Sigmoid colon (tissue), 7 donors: ENCODE data around the gene KCNH1. TPM values are rescaled to one million over a fixed set of nuclear protein-coding genes. Genes with fewer than 3 reads are reported as not detected.

ENCODE experiments used
- DNase-seq: peaks from one replicate; pipeline ENCODE4 v3.0.0-alpha.2; 2019
- H3K27ac ChIP-seq, 4 donors: fragments of 200-600 bp; sonication (generic); one replicate each; pipeline ENCODE4 v1.5.1; 2016 to 2019; ENCODE audit warnings: mild to moderate bottlenecking in 1 of 4
- H3K27me3 ChIP-seq, 3 donors: fragments of 200-600 bp; sonication (generic); one replicate each; pipeline ENCODE4 v1.5.1; 2019; ENCODE audit warnings: mild to moderate bottlenecking in 1 of 3
- H3K36me3 ChIP-seq, 4 donors: fragments of 200-600 bp; sonication (generic); one replicate each; pipeline ENCODE4 v1.5.1; 2016 to 2019
- H3K4me1 ChIP-seq, 4 donors: fragments of 200-600 bp; sonication (generic); one replicate each; pipeline ENCODE4 v1.5.1; 2017 to 2019
- H3K4me3 ChIP-seq, 4 donors: fragments of 200-600 bp; sonication (generic); one replicate each; pipeline ENCODE4 v1.5.1; 2017 to 2019; ENCODE audit warnings: mild to moderate bottlenecking in 2 of 4, moderate library complexity in 1 of 4
- H3K9me3 ChIP-seq, 4 donors: fragments of 200-600 bp in 3 of 4; sonication (generic) in 3 of 4; one replicate each; pipeline versions ENCODE4 v1.5.1 to v1.6.1; 2013 to 2019
- EP300 ChIP-seq, 4 donors: sonication (generic); formaldehyde crosslinking; IDR thresholded peaks; one replicate each; pipeline ENCODE4 v1.6.1; 2017; ENCODE audit warnings: antibody characterized with exemption in 4 of 4
- POLR2A ChIP-seq, 2 donors: fragments of 450-650 bp; IDR thresholded peaks; one replicate each; pipeline ENCODE4 v1.6.1; 2016; ENCODE audit warnings: antibody characterized with exemption in 2 of 2, mild to moderate bottlenecking in 2 of 2, moderate library complexity in 2 of 2
- POLR2AphosphoS5 ChIP-seq, 4 donors: sonication (generic); formaldehyde crosslinking; IDR thresholded peaks; one replicate each; pipeline ENCODE4 v1.6.1; 2017; ENCODE audit warnings: antibody characterized with exemption in 4 of 4
- WGBS, 2 donors: extraction: QIAGEN DNeasy Blood & Tissue Kit; methylation state at CpG; one replicate each; pipeline ENCODE4 v1.1.7; 2013; 5-methylcytosine and 5-hydroxymethylcytosine counted together
- intact Hi-C: fragments of 100-400 bp; cut with DNase I; formaldehyde crosslinking; loops from one replicate; pipeline ENCODE4 v1.15.1; 2023
- polyA plus RNA-seq, 3 donors: library from polyadenylated mRNA; stranded (reverse); fragments of 200-250 nt; gene quantifications; one replicate each; pipeline ENCODE4 v1.2.3, GENCODE V29; 2013
- total RNA-seq, 4 donors: library from RNA; depleted of rRNA; stranded (reverse); fragments of >200 nt; gene quantifications; one replicate each; pipeline ENCODE4 v1.1.0, GENCODE V29; 2016
- TF ChIP-seq, protein P1 (sequence below), 4 experiments: fragments of 450-650 bp in 3 of 4; fragments of 200-600 bp in 1 of 4; IDR thresholded peaks; one replicate each; pipeline ENCODE4 v1.5.1; 2016 to 2019; ENCODE audit warnings: antibody characterized with exemption in 4 of 4, mild to moderate bottlenecking in 3 of 4, moderate library complexity in 2 of 4
- donor health status: healthy with polysubstance abuse.
- donor health status: Bipolar disorder and iron deficiency.
- donor health status: healthy.

The KCNH1 gene
- total and polyA plus RNA-seq, 7 donors: 0.23 to 3.1 (median 0.55) TPM; not detected in 2

GRCh38 chr1:210901981-210902770 is 231.8 kb downstream of the KCNH1 start:
- DNase-seq: no peak
- no peak for TF ChIP-seq EP300 (IDR thresholded peaks at IDR 0.05)
- intact Hi-C loops: no loop called here
- Histone ChIP-seq H3K4me3 (no peak overlapping the region), H3K9me3 (no peaks in the 10 kb centered on the region), H3K27ac (no peak overlapping the region), H3K4me1 (no peaks in the 10 kb centered on the region), H3K36me3 (no peaks in the 10 kb centered on the region), H3K27me3 (no peaks in the 10 kb centered on the region)
- 68 to 79% methylated on average over 8 of the region's 8 CpGs for WGBS, 2 donors

DNA sequence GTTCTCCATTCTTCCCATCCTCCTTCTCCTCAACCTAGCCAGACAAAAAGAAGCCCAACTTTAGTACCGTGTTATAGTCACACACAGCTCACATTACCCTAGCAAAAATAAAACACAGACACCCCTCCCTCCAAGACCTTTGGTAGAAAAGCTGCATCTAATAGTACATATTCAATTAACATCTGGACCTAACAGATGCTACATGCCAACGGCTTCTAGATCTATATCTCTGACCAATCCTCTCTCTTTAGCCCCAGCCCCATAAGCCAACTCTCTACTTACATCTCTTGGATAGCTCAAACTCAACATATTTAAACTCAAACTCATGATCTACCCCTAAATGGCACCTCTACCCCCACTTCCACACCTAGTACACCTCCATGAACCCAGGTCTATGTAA is 233.1 kb downstream of the KCNH1 start:
- Histone ChIP-seq H3K27ac (no peak overlapping the region), H3K36me3 (no peaks in the 10 kb centered on the region), H3K4me3 (no peak overlapping the region), H3K27me3 (no peaks in the 10 kb centered on the region), H3K4me1 (no peaks in the 10 kb centered on the region), H3K9me3 (no peaks in the 10 kb centered on the region)
- DNase-seq: no peak
- 66 to 70% methylated on average over 2 of the region's 2 CpGs for WGBS, 2 donors
- intact Hi-C loops: no loop called here
- TF ChIP-seq, protein P1, sequence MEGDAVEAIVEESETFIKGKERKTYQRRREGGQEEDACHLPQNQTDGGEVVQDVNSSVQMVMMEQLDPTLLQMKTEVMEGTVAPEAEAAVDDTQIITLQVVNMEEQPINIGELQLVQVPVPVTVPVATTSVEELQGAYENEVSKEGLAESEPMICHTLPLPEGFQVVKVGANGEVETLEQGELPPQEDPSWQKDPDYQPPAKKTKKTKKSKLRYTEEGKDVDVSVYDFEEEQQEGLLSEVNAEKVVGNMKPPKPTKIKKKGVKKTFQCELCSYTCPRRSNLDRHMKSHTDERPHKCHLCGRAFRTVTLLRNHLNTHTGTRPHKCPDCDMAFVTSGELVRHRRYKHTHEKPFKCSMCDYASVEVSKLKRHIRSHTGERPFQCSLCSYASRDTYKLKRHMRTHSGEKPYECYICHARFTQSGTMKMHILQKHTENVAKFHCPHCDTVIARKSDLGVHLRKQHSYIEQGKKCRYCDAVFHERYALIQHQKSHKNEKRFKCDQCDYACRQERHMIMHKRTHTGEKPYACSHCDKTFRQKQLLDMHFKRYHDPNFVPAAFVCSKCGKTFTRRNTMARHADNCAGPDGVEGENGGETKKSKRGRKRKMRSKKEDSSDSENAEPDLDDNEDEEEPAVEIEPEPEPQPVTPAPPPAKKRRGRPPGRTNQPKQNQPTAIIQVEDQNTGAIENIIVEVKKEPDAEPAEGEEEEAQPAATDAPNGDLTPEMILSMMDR (IDR thresholded peaks at IDR 0.05): no peak
- TF ChIP-seq EP300 (IDR thresholded peaks at IDR 0.05): no peak
- TF ChIP-seq POLR2A (IDR thresholded peaks at IDR 0.05): no peak
- TF ChIP-seq POLR2AphosphoS5 (IDR thresholded peaks at IDR 0.05): no peak

DNA sequence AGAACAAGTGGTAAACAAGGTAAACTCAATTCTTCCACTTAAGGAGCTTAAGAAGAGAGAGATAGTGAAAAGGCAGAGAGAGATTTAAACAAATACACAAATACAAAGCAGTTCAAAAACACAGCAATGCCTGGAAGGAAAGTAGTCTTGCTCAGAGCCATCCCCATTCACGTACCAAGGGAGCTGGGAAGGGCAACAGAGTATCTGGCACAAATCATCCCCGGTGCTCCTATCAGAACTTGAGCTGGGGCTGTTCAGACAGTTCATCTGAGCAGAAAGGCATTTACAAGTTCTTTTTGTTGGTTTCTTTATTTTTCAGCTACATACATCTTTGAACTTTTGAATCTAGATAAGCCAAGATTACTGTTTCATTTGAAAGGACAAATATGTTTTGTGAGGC is 233.9 kb downstream of the KCNH1 start:
- no peak for DNase-seq
- no peaks in the 10 kb centered on the region for H3K4me1 ChIP-seq
- H3K36me3 ChIP-seq: no peaks in the 10 kb centered on the region
- no peaks in the 10 kb centered on the region for H3K27me3 ChIP-seq
- WGBS, 2 donors: 40 to 52% methylated on average over 2 of the region's 2 CpGs
- no peak overlapping the region for H3K27ac ChIP-seq
- intact Hi-C loops: no loop called here
- H3K9me3 ChIP-seq: no peaks in the 10 kb centered on the region
- H3K4me3 ChIP-seq: no peak overlapping the region
- TF ChIP-seq POLR2AphosphoS5 (IDR thresholded peaks at IDR 0.05) (no peak), EP300 (IDR thresholded peaks at IDR 0.05) (no peak), POLR2A (IDR thresholded peaks at IDR 0.05) (no peak)
- TF ChIP-seq, protein P1 (IDR thresholded peaks at IDR 0.05): no peak

- intact Hi-C loops: no loop called here
- WGBS, 2 donors: 15 to 56% methylated on average over 2 of the region's 2 CpGs
- no peak overlapping the region for H3K27ac ChIP-seq
- no peaks in the 10 kb centered on the region for H3K4me1 ChIP-seq
- peaks cover 0 to 2% (median 0%) of the 10 kb centered on the region in 4 donors for H3K9me3 ChIP-seq
- TF ChIP-seq, protein P1 (IDR thresholded peaks at IDR 0.05): no peak
- TF ChIP-seq POLR2AphosphoS5 (IDR thresholded peaks at IDR 0.05) (no peak), POLR2A (IDR thresholded peaks at IDR 0.05) (no peak), EP300 (IDR thresholded peaks at IDR 0.05) (no peak)
- H3K36me3 ChIP-seq: no peaks in the 10 kb centered on the region
- no peak for DNase-seq
- no peak overlapping the region for H3K4me3 ChIP-seq
- H3K27me3 ChIP-seq: no peaks in the 10 kb centered on the region
These were observed 234.3 kb downstream of the KCNH1 start for GRCh38 chr1:210899676-210900075.

DNA sequence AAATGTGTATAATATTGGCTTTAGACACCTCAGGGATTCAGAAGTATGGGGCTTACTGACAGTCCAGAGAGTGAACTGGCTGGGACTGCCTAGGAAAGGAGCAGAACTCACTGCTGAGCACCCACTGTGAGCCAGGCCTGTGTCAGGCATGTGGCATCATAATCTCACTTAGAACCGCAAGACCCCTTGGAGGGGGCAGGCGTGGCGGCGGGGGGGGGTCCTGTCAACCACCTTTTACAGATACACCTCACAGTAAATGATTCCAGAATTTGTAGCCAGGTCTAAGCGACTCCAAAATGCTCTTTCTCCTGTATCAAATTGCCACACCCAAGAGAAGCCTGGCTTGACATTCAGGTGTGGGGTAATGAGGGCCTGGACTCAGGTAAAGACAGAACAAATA is 235.5 kb downstream of the KCNH1 start:
- WGBS, 2 donors: 78 to 84% methylated on average over 5 of the region's 5 CpGs
- intact Hi-C loops: no loop called here
- H3K36me3 ChIP-seq: no peaks in the 10 kb centered on the region
- H3K9me3 ChIP-seq: peaks cover 0 to 3% (median under 1%) of the 10 kb centered on the region in 4 donors
- no peak overlapping the region for H3K4me3 ChIP-seq
- H3K27ac ChIP-seq: no peak overlapping the region
- DNase-seq: no peak
- no peaks in the 10 kb centered on the region for H3K4me1 ChIP-seq
- TF ChIP-seq, protein P1 (IDR thresholded peaks at IDR 0.05): no peak
- no peak for TF ChIP-seq EP300 (IDR thresholded peaks at IDR 0.05)
- no peak for TF ChIP-seq POLR2AphosphoS5 (IDR thresholded peaks at IDR 0.05)
- no peak for TF ChIP-seq POLR2A (IDR thresholded peaks at IDR 0.05)
- H3K27me3 ChIP-seq: no peaks in the 10 kb centered on the region
